Ishikawa (cell line): ENCODE results near the gene ERCC5.
A peak's percentile ranks its signal among the peaks of the same experiment; 100 is the strongest.

Source experiments
- CEBPB ChIP-seq: IDR thresholded peaks from 2 replicates; pipeline ENCODE4 v1.6.1; 2012
- CREB1 ChIP-seq: IDR thresholded peaks from 2 replicates; pipeline ENCODE4 v1.6.1; 2012; ENCODE audit warnings: low read depth
- EGR1 ChIP-seq: IDR thresholded peaks from 2 replicates; pipeline ENCODE4 v1.6.1; 2012
- EP300 ChIP-seq: IDR thresholded peaks from 2 replicates; pipeline ENCODE4 v1.6.1; 2012; ENCODE audit warnings: borderline replicate concordance
- FOXM1 ChIP-seq: IDR thresholded peaks from 2 replicates; pipeline ENCODE4 v1.6.1; 2012; ENCODE audit warnings: low read depth, borderline replicate concordance
- MAX ChIP-seq: IDR thresholded peaks from 2 replicates; pipeline ENCODE4 v1.6.1; 2012
- NFIC ChIP-seq: IDR thresholded peaks from 2 replicates; pipeline ENCODE4 v1.6.1; 2012
- RAD21 ChIP-seq: IDR thresholded peaks from 2 replicates; pipeline ENCODE4 v1.6.1; 2012; ENCODE audit warnings: low read depth
- REST ChIP-seq: IDR thresholded peaks from 2 replicates; pipeline ENCODE4 v1.6.1; 2012; ENCODE audit warnings: low read depth, mild to moderate bottlenecking
- TAF1 ChIP-seq: IDR thresholded peaks from 2 replicates; pipeline ENCODE4 v1.6.1; 2012; ENCODE audit warnings: low read depth, mild to moderate bottlenecking
- TCF12 ChIP-seq: IDR thresholded peaks from 2 replicates; pipeline ENCODE4 v1.6.1; 2012; ENCODE audit warnings: low read depth
- TEAD4 ChIP-seq: IDR thresholded peaks from 2 replicates; pipeline ENCODE4 v1.6.1; 2012
- USF1 ChIP-seq: IDR thresholded peaks from 2 replicates; pipeline ENCODE4 v1.6.1; 2012
- YY1 ChIP-seq: IDR thresholded peaks from 2 replicates; pipeline ENCODE4 v1.6.1; 2012; ENCODE audit warnings: low read depth
- ZBTB7A ChIP-seq: IDR thresholded peaks from 2 replicates; pipeline ENCODE4 v1.6.1; 2012; ENCODE audit warnings: low read depth

The ERCC5 gene

GRCh38 chr13:102845630-102846260 is at the start of gene ERCC5:
Gene ERCC5 (plus strand): TSS chr13:102846032. CDS start chr13:102846267, 235 bp downstream.
- no peak for TF ChIP-seq ZBTB7A
- peak; percentile 15; the same call in 1 of the 2 replicates for TF ChIP-seq CEBPB
- TF ChIP-seq REST: no peak
- TF ChIP-seq FOXM1: peak; percentile 30; the same call in 1 of the 2 replicates
- TF ChIP-seq TCF12: peak; percentile 66
- peak; percentile 97 for TF ChIP-seq CREB1
- TF ChIP-seq EP300: peak; percentile 18; the same call in 1 of the 2 replicates
- TF ChIP-seq NFIC: peak; percentile 5; the same call in 1 of the 2 replicates
- TF ChIP-seq TAF1: peak; percentile 51; the same call in 1 of the 2 replicates
- TF ChIP-seq MAX: peak; percentile 90
- TF ChIP-seq EGR1: peak; percentile 88
- peak; percentile 52 for TF ChIP-seq USF1
- no peak for TF ChIP-seq RAD21
- TF ChIP-seq TEAD4: peak; percentile 41
- TF ChIP-seq YY1: peak; percentile 81

- TF ChIP-seq TEAD4 (no peak), TCF12 (peak; percentile 43; the same call in 1 of the 2 replicates), NFIC (0 out of 2 replicates have a peak, but pooled peaks have one; percentile 9), USF1 (peak; percentile 83), CREB1 (peak; percentile 81), REST (no peak), YY1 (no peak), RAD21 (no peak), MAX (peak; percentile 42; the same call in 1 of the 2 replicates), ZBTB7A (no peak), TAF1 (peak; percentile 45; the same call in 1 of the 2 replicates), EP300 (no peak)
These were observed 47.0 kb upstream of the ERCC5 start, which contains the start of the genes BIVM and POGLUT2 for GRCh38 chr13:102798581-102799425. Gene BIVM (plus strand): TSS chr13:102799119. CDS start chr13:102807268, 8,149 bp downstream. Gene POGLUT2 (minus strand): TSS chr13:102798976. CDS start chr13:102798670, 306 bp downstream.

- no peak for TF ChIP-seq TEAD4
- no peak for TF ChIP-seq USF1
- no peak for TF ChIP-seq REST
- TF ChIP-seq YY1: no peak
- TF ChIP-seq EGR1: no peak
- TF ChIP-seq CREB1: no peak
- TF ChIP-seq RAD21: no peak
- no peak for TF ChIP-seq MAX
- TF ChIP-seq ZBTB7A: no peak; the same call in 1 of the 2 replicates
- no peak; the same call in 1 of the 2 replicates for TF ChIP-seq TAF1
- TF ChIP-seq NFIC: peak; percentile 82
- no peak for TF ChIP-seq FOXM1
- no peak for TF ChIP-seq CEBPB
- TF ChIP-seq TCF12: 0 out of 2 replicates have a peak, but pooled peaks have one; percentile 6
- TF ChIP-seq EP300: no peak
These were observed 46.2 kb upstream of the ERCC5 start for GRCh38 chr13:102799426-102800144.
